Thoracic aorta (tissue), 2 donors: Measurements from ENCODE around the gene LRRC42. TPM values are rescaled to one million over a fixed set of nuclear protein-coding genes. Genes with fewer than 3 reads are reported as not detected.
"Not testable (repeated sequence)": the region's sequence is repeated elsewhere in the genome, so short reads cannot be mapped to it uniquely, and the experiment has no call there.

Experiments
- ATAC-seq: fragments of 150-250 bp; one replicate; pipeline ENCODE4 v1.8.0; 2017; ENCODE audit warnings: low read depth; ENCODE audit not compliant: insufficient number of reproducible peaks, low FRiP score
- DNase-seq: peaks from one replicate; pipeline ENCODE4 v3.0.0-alpha.2; 2020; ENCODE audit warnings: low spot score
- H3K27ac ChIP-seq, 2 donors: fragments of 200-600 bp; sonication (generic); 1 replicate in 1 of 2; 2 replicates in 1 of 2; pipeline ENCODE4 v1.5.1; 2016; ENCODE audit warnings: mild to moderate bottlenecking in 2 of 2, moderate library complexity in 2 of 2
- H3K27me3 ChIP-seq: fragments of 200-600 bp; sonication (generic); replicated peaks from 2 replicates; pipeline ENCODE4 v1.6.0; 2016; ENCODE audit warnings: mild to moderate bottlenecking; ENCODE audit not compliant: insufficient read depth
- H3K36me3 ChIP-seq: fragments of 200-600 bp; sonication (generic); one replicate; pipeline ENCODE4 v1.5.1; 2016
- H3K4me1 ChIP-seq, 2 donors: fragments of 200-600 bp; sonication (generic); 1 replicate in 1 of 2; 2 replicates in 1 of 2; pipeline versions ENCODE4 v1.5.1 to v1.6.0; 2016; ENCODE audit warnings: low read depth in 2 of 2, mild to moderate bottlenecking in 1 of 2; ENCODE audit not compliant: control insufficient read depth in 1 of 2
- H3K4me3 ChIP-seq: fragments of 200-600 bp; sonication (generic); 2 replicates; pipeline ENCODE4 v1.5.1; 2016; ENCODE audit warnings: mild to moderate bottlenecking
- H3K9me3 ChIP-seq: fragments of 200-600 bp; sonication (generic); 2 replicates; pipeline ENCODE4 v1.5.1; 2016
- total RNA-seq, 2 donors: library from RNA; depleted of rRNA; stranded (reverse); fragments of >200 nt; gene quantifications; one replicate each; pipeline versions ENCODE4 v1.1.0 to v1.2.3, GENCODE V29; 2016
- TF ChIP-seq, protein P1 (sequence below): fragments of 200-600 bp; sonication (generic); IDR thresholded peaks from one replicate; pipeline ENCODE4 v1.5.1; 2019; ENCODE audit warnings: antibody characterized with exemption

Gene LRRC42
- total RNA-seq, 2 donors from 2014 or later: 17.8 to 18.3 TPM

DNA sequence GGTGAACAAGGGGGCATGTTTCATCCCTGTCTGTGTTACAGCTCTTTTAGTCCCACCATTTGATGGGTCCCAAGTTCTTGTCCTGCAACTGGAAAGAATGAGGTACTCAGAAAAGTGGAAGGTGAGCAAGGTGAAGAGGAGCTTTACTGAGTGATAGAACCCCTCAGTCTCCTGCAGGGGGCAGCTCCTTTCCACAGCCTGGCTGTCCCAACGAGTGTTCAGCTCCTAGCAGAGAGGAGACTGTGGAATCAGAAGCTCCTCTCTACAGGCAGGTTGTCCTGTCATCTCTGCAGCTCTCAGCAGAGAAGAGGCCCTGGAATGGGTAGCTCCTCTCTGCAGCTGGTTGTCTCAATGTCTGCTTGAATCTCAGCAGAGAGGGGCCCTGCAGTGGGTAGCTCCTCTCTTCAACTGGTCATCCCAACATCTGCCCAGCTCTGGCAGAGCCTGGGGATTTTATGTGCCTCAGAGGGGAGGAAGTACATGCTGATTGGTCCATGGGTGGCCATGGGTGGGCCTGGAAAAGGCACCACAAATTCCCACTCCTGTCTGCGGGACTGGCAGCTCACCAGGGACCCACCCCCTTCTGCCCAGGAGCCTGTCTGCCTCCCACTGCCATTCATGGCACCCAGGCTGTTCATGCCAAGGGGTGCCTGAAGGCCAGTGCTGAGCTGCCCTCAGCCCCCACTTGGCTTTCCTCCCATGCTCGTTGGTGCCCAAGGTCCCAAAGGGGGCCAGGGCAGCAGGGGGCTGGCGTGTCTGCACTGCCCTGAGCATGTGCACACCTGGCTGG lies 46.1 kb downstream of the LRRC42 start:
- Histone ChIP-seq H3K27me3 (no peaks in the 10 kb centered on the region), H3K9me3 (no peaks in the 10 kb centered on the region), H3K4me3 (no peak overlapping the region), H3K27ac (no peak overlapping the region), H3K36me3 (no peaks in the 10 kb centered on the region), H3K4me1 (no peaks in the 10 kb centered on the region)
- no peak for DNase-seq
- no peak for ATAC-seq
- TF ChIP-seq, protein P1, sequence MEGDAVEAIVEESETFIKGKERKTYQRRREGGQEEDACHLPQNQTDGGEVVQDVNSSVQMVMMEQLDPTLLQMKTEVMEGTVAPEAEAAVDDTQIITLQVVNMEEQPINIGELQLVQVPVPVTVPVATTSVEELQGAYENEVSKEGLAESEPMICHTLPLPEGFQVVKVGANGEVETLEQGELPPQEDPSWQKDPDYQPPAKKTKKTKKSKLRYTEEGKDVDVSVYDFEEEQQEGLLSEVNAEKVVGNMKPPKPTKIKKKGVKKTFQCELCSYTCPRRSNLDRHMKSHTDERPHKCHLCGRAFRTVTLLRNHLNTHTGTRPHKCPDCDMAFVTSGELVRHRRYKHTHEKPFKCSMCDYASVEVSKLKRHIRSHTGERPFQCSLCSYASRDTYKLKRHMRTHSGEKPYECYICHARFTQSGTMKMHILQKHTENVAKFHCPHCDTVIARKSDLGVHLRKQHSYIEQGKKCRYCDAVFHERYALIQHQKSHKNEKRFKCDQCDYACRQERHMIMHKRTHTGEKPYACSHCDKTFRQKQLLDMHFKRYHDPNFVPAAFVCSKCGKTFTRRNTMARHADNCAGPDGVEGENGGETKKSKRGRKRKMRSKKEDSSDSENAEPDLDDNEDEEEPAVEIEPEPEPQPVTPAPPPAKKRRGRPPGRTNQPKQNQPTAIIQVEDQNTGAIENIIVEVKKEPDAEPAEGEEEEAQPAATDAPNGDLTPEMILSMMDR: no peak

DNA sequence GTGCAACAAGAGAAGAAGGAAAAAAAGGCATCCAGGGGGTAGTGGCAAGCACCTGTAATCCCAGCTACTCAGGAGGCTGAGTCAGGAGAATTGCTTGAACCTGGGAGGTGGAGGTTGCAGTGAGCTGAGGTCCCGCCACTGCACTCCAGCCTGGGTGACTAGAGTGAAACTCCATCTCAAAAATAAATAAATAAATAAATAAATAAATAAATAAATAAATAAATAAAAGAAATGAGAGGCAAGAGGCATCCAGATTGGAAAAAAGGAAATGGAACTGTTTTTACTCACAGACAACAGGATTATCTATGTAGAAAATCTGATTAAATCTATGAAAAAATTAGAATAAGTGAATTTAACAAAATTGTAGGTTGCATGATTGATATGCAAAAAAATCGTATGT lies 48.4 kb downstream of the LRRC42 start:
- H3K36me3 ChIP-seq, H3K9me3 ChIP-seq, H3K27ac ChIP-seq, ATAC-seq, H3K4me1 ChIP-seq, DNase-seq, H3K4me3 ChIP-seq, H3K27me3 ChIP-seq: not testable (repeated sequence)

DNA sequence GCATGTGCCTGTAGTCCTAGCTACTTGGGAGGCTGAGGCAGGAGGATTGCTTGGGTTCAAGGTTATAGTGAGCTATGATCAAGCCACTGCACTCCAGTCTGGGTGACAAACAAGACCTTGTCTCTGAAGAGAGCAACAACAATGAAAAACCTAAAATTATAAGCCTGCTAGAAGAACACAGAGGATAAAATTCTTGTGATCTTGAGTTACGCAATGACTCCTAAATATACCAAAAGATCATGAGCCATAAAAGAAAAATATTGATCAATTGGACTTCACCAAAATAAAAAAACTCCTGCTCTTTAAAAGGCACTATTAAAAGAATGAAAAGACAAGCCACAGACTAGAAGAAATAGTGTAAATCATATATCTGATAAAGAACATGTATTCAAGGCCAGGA lies 49.5 kb downstream of the LRRC42 start:
- no peaks in the 10 kb centered on the region for H3K4me1 ChIP-seq
- TF ChIP-seq, protein P1: no peak
- no peak for DNase-seq

DNA sequence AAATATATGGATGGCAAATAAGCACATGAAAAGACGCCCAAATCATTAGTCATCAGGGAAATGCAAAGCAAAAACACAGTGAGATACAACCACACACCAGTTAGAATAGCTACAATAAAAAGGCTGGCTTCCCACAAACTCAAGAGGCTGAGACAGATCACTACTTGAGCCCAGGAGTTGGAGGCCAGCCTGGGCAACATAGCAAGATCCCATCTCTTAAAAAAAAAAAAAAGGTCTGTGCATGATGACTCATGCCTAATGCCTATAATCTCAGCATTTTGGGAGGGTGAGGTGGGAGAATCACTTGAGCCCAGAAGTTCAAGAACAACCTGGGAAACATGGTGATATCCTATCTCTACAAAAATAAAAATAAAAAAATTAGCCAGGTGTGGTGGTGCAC lies 52.1 kb downstream of the LRRC42 start:
- TF ChIP-seq, protein P1: no peak
- H3K27ac ChIP-seq: no peak overlapping the region
- H3K36me3 ChIP-seq: no peaks in the 10 kb centered on the region
- no peaks in the 10 kb centered on the region for H3K4me1 ChIP-seq
- DNase-seq: no peak
- no peaks in the 10 kb centered on the region for H3K27me3 ChIP-seq
- no peaks in the 10 kb centered on the region for H3K9me3 ChIP-seq
- no peak for ATAC-seq
- H3K4me3 ChIP-seq: no peak overlapping the region

More for the DNA sequence above, 49.5 kb downstream of the LRRC42 start:
- H3K36me3 ChIP-seq: no peaks in the 10 kb centered on the region
- no peak overlapping the region for H3K4me3 ChIP-seq
- H3K9me3 ChIP-seq: no peaks in the 10 kb centered on the region
- ATAC-seq: no peak
- H3K27ac ChIP-seq: no peak overlapping the region
- no peaks in the 10 kb centered on the region for H3K27me3 ChIP-seq

DNA sequence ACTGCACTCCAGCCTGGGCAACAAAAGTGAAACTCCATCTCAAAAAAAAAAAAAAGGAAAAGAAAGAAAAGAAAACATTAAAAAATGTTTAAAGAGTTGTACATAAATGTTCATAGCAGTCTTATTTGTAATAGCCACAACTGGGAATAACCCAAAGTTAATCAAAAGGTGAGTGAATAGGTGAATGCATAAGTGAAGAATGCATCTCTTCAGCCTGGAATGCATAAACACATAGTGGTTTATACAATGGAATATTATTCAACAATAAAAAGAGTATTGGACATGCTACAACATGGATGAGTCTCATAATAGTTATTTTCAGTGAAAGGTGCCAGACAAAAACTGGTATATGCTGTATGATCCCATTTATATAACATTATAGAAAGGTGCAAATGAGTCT lies 53.8 kb downstream of the LRRC42 start:
- no peak overlapping the region for H3K27ac ChIP-seq
- DNase-seq: no peak
- H3K4me3 ChIP-seq: no peak overlapping the region
- H3K27me3 ChIP-seq: no peaks in the 10 kb centered on the region
- no peak for ATAC-seq
- no peaks in the 10 kb centered on the region for H3K9me3 ChIP-seq
- no peaks in the 10 kb centered on the region for H3K4me1 ChIP-seq
- TF ChIP-seq, protein P1: no peak
- H3K36me3 ChIP-seq: no peaks in the 10 kb centered on the region

DNA sequence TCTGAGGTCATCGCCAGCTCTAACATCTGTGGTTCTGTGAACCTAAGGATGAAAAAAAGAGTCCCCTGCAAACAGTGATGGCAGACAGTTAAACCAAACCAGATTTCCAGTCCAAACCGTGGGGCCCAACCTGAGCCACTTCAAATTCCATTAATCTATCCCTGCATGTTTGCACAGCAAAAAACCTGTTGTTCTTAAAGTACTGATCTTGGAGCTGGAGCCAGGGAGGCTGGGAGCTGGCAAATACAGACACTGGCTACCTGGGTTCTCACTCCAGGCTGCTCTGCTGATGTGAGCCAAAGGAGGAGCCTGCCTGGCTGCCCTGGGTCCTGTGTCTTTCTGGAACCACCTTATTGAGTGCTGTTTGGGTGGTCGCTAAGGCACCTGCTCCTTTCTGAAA lies 55.4 kb downstream of the LRRC42 start:
- Histone ChIP-seq H3K27ac (no peak overlapping the region), H3K9me3 (no peaks in the 10 kb centered on the region), H3K36me3 (no peaks in the 10 kb centered on the region), H3K4me3 (no peak overlapping the region), H3K27me3 (no peaks in the 10 kb centered on the region), H3K4me1 (no peaks in the 10 kb centered on the region)
- TF ChIP-seq, protein P1: no peak
- ATAC-seq (no peak), DNase-seq (no peak)
